H1 (cell line): Measurements from ENCODE around the gene PIBF1. TPM values are rescaled to one million over a fixed set of nuclear protein-coding genes. Genes with fewer than 3 reads are reported as not detected.

Experiments used
- CTCF ChIA-PET: fragments of 300-600 bp; sonication (Branson Sonifier 250); formaldehyde crosslinking; loops from one replicate; lab custom pipeline; 2021; ENCODE audit not compliant: partially characterized antibody; lab: Charles Lee
- POLR2A ChIA-PET: fragments of 300-600 bp; sonication (Branson Sonifier 250); formaldehyde crosslinking; loops from one replicate; lab custom pipeline; 2021; ENCODE audit warnings: inconsistent platforms; ENCODE audit not compliant: partially characterized antibody; lab: Charles Lee
- DNase-seq, 2 experiments: peaks; one replicate each; pipeline versions ENCODE4 v3.0.0 to v3.0.0-alpha.2; 2010 to 2022; ENCODE audit warnings: low spot score in 2 of 2, low read depth in 1 of 2, mixed read lengths in 1 of 2
- FAIRE-seq: peaks from 2 replicates; lab custom pipeline; 2011; peaks lifted over from hg19 to GRCh38; lab: Jason Lieb, UNC
- H2AFZ ChIP-seq: 2 replicates; pipeline ENCODE4 v1.8.1; 2012; ENCODE audit warnings: low read length, inconsistent platforms
- H2AK5ac ChIP-seq: 2 replicates; pipeline ENCODE4 v1.6.1; 2013; ENCODE audit warnings: low read depth, low read length
- H2BK120ac ChIP-seq: replicated peaks from 2 replicates; pipeline ENCODE3; 2013; ENCODE audit warnings: low read depth, low read length, inconsistent platforms
- H2BK12ac ChIP-seq: 2 replicates; pipeline ENCODE4 v1.6.1; 2013; ENCODE audit warnings: low read depth, low read length
- H2BK15ac ChIP-seq: 2 replicates; pipeline ENCODE4 v1.6.1; 2013; ENCODE audit warnings: low read length
- H2BK20ac ChIP-seq: 2 replicates; pipeline ENCODE4 v1.6.1; 2013; ENCODE audit warnings: low read length
- H2BK5ac ChIP-seq: 2 replicates; pipeline ENCODE4 v1.6.1; 2013; ENCODE audit warnings: low read depth, low read length
- H3K14ac ChIP-seq: 2 replicates; pipeline ENCODE4 v1.6.1; 2013; ENCODE audit warnings: inconsistent platforms; ENCODE audit not compliant: insufficient read length
- H3K18ac ChIP-seq: 2 replicates; pipeline ENCODE4 v1.6.1; 2013; ENCODE audit warnings: low read length; ENCODE audit errors: extremely low read depth
- H3K23ac ChIP-seq: 2 replicates; pipeline ENCODE4 v1.6.1; 2013; ENCODE audit warnings: inconsistent platforms; ENCODE audit not compliant: insufficient read length
- H3K23me2 ChIP-seq: 2 replicates; pipeline ENCODE4 v1.6.1; 2013; ENCODE audit warnings: low read depth, low read length
- H3K27ac ChIP-seq: 2 replicates; pipeline ENCODE4 v1.6.1; 2011; ENCODE audit warnings: low read depth, low read length, inconsistent platforms
- H3K27me3 ChIP-seq, 4 experiments: replicated peaks in 1 of 4; 1 replicate in 1 of 4; 2 replicates in 3 of 4; pipeline versions ENCODE4 v1.6.1 to v1.8.1; 2011 to 2013; ENCODE audit warnings: low read length in 3 of 4, mild to moderate bottlenecking in 3 of 4, inconsistent platforms in 2 of 4, mixed read lengths in 2 of 4, moderate library complexity in 1 of 4; ENCODE audit not compliant: control insufficient read depth in 3 of 4, insufficient read depth in 3 of 4; ENCODE audit errors: extremely low read depth in 1 of 4
- H3K36me3 ChIP-seq, 4 experiments: 2 replicates each; pipeline versions ENCODE4 v1.6.1 to v1.8.1; 2011 to 2013; ENCODE audit warnings: mild to moderate bottlenecking in 4 of 4, low read length in 3 of 4, moderate library complexity in 2 of 4, control low read depth in 1 of 4, inconsistent platforms in 1 of 4; ENCODE audit not compliant: insufficient read depth in 4 of 4, control insufficient read depth in 2 of 4
- H3K4ac ChIP-seq: replicated peaks from 2 replicates; pipeline ENCODE3; 2013; ENCODE audit warnings: low read length, low read depth, mixed read lengths, inconsistent platforms; ENCODE audit not compliant: insufficient read length
- H3K4me1 ChIP-seq, 4 experiments: replicated peaks in 1 of 4; 1 replicate in 1 of 4; 2 replicates in 3 of 4; pipeline versions ENCODE4 v1.6.1 to v1.8.1; 2011 to 2013; ENCODE audit warnings: low read length in 3 of 4, inconsistent platforms in 2 of 4, mixed read lengths in 1 of 4; ENCODE audit not compliant: insufficient read depth in 4 of 4, control insufficient read depth in 3 of 4
- H3K4me2 ChIP-seq, 2 experiments: 2 replicates each; pipeline versions ENCODE4 v1.6.1 to v1.8.1; 2011 to 2013; ENCODE audit warnings: low read depth in 2 of 2, low read length in 2 of 2, control low read depth in 1 of 2, inconsistent platforms in 1 of 2, mild to moderate bottlenecking in 1 of 2; ENCODE audit not compliant: insufficient read depth in 1 of 2
- H3K4me3 ChIP-seq, 4 experiments: fragments of 200-600, 300-600 bp in 1 of 4; sonication (generic), shearing (Covaris generic), sonication (Bioruptor Twin) in 1 of 4; 2 replicates each; pipeline versions ENCODE4 v1.5.1 to v1.8.1; 2011 to 2016; ENCODE audit warnings: low read length in 4 of 4, low read depth in 3 of 4, control low read depth in 2 of 4, inconsistent platforms in 2 of 4, mild to moderate bottlenecking in 2 of 4, mixed read lengths in 1 of 4, moderate library complexity in 1 of 4; ENCODE audit not compliant: insufficient read depth in 2 of 4; ENCODE audit errors: extremely low read depth in 1 of 4
- H3K56ac ChIP-seq: replicated peaks from 2 replicates; pipeline ENCODE3; 2013; ENCODE audit warnings: low read depth, mild to moderate bottlenecking, mixed read lengths, low read length, inconsistent platforms; ENCODE audit not compliant: insufficient read length
- H3K79me1 ChIP-seq: 2 replicates; pipeline ENCODE4 v1.6.1; 2013; ENCODE audit warnings: low read depth, low read length, control low read depth
- H3K79me2 ChIP-seq, 2 experiments: 2 replicates each; pipeline versions ENCODE4 v1.6.1 to v1.8.1; 2012 to 2013; ENCODE audit warnings: low read length in 2 of 2, mild to moderate bottlenecking in 2 of 2, inconsistent platforms in 1 of 2; ENCODE audit not compliant: insufficient read depth in 2 of 2, control insufficient read depth in 1 of 2
- H3K9ac ChIP-seq, 4 experiments: replicated peaks in 1 of 4; 1 replicate in 1 of 4; 2 replicates in 3 of 4; pipeline versions ENCODE4 v1.6.1 to v1.8.1; 2011 to 2013; ENCODE audit warnings: low read depth in 3 of 4, low read length in 3 of 4, control low read depth in 2 of 4, mild to moderate bottlenecking in 2 of 4, moderate library complexity in 2 of 4, inconsistent platforms in 1 of 4; ENCODE audit errors: extremely low read depth in 1 of 4
- H3K9me3 ChIP-seq, 2 experiments: 2 replicates each; pipeline versions ENCODE4 v1.6.1 to v1.8.1; 2012 to 2013; ENCODE audit warnings: mild to moderate bottlenecking in 2 of 2, moderate library complexity in 2 of 2, control low read depth in 1 of 2, inconsistent platforms in 1 of 2, low read depth in 1 of 2, low read length in 1 of 2, mixed read lengths in 1 of 2; ENCODE audit not compliant: insufficient read depth in 2 of 2
- H4K20me1 ChIP-seq, 2 experiments: replicated peaks in 1 of 2; 2 replicates each; pipeline versions ENCODE3 to v1.8.1; 2011 to 2013; ENCODE audit warnings: inconsistent platforms in 2 of 2, low read length in 2 of 2, mild to moderate bottlenecking in 1 of 2; ENCODE audit not compliant: insufficient read depth in 2 of 2, control insufficient read depth in 1 of 2
- H4K5ac ChIP-seq: 2 replicates; pipeline ENCODE4 v1.6.1; 2013; ENCODE audit warnings: low read length, low read depth, mixed read lengths, inconsistent platforms; ENCODE audit not compliant: insufficient read length
- H4K8ac ChIP-seq: 2 replicates; pipeline ENCODE4 v1.8.0; 2013; ENCODE audit warnings: mild to moderate bottlenecking, moderate library complexity, low read length, inconsistent platforms; ENCODE audit not compliant: insufficient read depth; ENCODE audit errors: extremely low read depth
- H4K91ac ChIP-seq: replicated peaks from 2 replicates; pipeline ENCODE3; 2013; ENCODE audit warnings: low read length, mixed read lengths, inconsistent platforms; ENCODE audit not compliant: insufficient read length
- CBX5 ChIP-seq: fragments of 300-800, 300-1000 bp; sonication (generic); IDR thresholded peaks from 2 replicates; pipeline ENCODE4 v1.7.1; 2016; ENCODE audit warnings: antibody characterized with exemption, low read length, low read depth
- GABPA ChIP-seq: IDR thresholded peaks from 2 replicates; pipeline ENCODE4 v1.6.1; 2011; ENCODE audit warnings: mild to moderate bottlenecking, low read length, moderate library complexity, borderline replicate concordance; ENCODE audit not compliant: insufficient read depth
- RAD21 ChIP-seq, 2 experiments: IDR thresholded peaks in 1 of 2; conservative IDR thresholded peaks in 1 of 2; 2 replicates each; pipeline ENCODE4 v1.6.1; 2011; ENCODE audit warnings: low read depth in 2 of 2, low read length in 2 of 2, improper control_type of control experiment in 1 of 2, inconsistent platforms in 1 of 2, mild to moderate bottlenecking in 1 of 2, moderate library complexity in 1 of 2
- TCF12 ChIP-seq: IDR thresholded peaks from 2 replicates; pipeline ENCODE4 v1.6.1; 2011; ENCODE audit warnings: low read depth, mild to moderate bottlenecking, low read length
- WGBS, 2 experiments: shearing (Covaris generic) in 1 of 2; methylation state at CpG; one replicate each; pipeline versions ENCODE4 v1.1.6 to v1.1.7; 2013 to 2015; ENCODE audit warnings: low lambda C conversion rate in 2 of 2, mixed read lengths in 2 of 2, inconsistent platforms in 1 of 2, low coverage in 1 of 2, missing lambda C conversion rate in 1 of 2; ENCODE audit not compliant: insufficient replicate concordance in 2 of 2, insufficient coverage in 1 of 2, insufficient read length in 1 of 2; ENCODE audit errors: extremely low coverage in 1 of 2, missing lambda C conversion rate in 1 of 2; 5-methylcytosine and 5-hydroxymethylcytosine counted together
- polyA plus RNA-seq, 7 experiments: library from polyadenylated mRNA; depleted of rRNA in 3 of 7; stranded (reverse) in 5 of 7; unstranded in 2 of 7; fragments of >200 nt in 5 of 7; fragments of 200-250 nt in 2 of 7; gene quantifications; 1 replicate in 5 of 7; 2 replicates in 1 of 7; 4 replicates in 1 of 7; pipeline versions ENCODE4 v1.2.1 to v1.2.3, GENCODE V29; 2011 to 2013; ENCODE audit warnings: missing spikeins in 2 of 7, mixed read lengths in 2 of 7
- total RNA-seq: library from RNA; stranded (reverse); fragmentation: NEBNext Ultra II Directional; extraction: Animal tissue kit (Norgen Biotek cat#: 25700); gene quantifications from 2 replicates; pipeline ENCODE4 v1.2.1, GENCODE V29; 2021

Gene PIBF1
- total and polyA plus RNA-seq, 2 of the 8 experiments (the other 6 are each of a cell fraction or from before 2014, with no cell fraction given), result 1.1 to 13.2 TPM

- no peak for FAIRE-seq
- no peak overlapping the region for H3K9ac ChIP-seq
- H2BK12ac ChIP-seq, result no peak overlapping the region
- no peak overlapping the region for H3K4ac ChIP-seq
- no peaks in the 10 kb centered on the region for H3K27me3 ChIP-seq
- H3K9me3 ChIP-seq, result no peaks in the 10 kb centered on the region
- H2AK5ac ChIP-seq, result no peak overlapping the region
- H3K79me2 ChIP-seq, result no peaks in the 10 kb centered on the region
- no peak overlapping the region for H4K8ac ChIP-seq
- H4K20me1 ChIP-seq, result no peaks in the 10 kb centered on the region
- H2BK5ac ChIP-seq, result no peak overlapping the region
- H2BK15ac ChIP-seq, result no peak overlapping the region
- no peak overlapping the region for H3K4me3 ChIP-seq
- H3K56ac ChIP-seq, result no peak overlapping the region
- no peaks in the 10 kb centered on the region; a peak in 1 of 7 replicates for H3K4me1 ChIP-seq
- ChIA-PET POLR2A (no interaction called here), CTCF (interaction anchor here (0.6 to 4.1 kb wide), 2 partner anchors 12 to 291 kb away, joined by 4 to 27 read pairs; no protein-coding TSS in a partner anchor)
- no peak overlapping the region for H3K23ac ChIP-seq
- H4K91ac ChIP-seq, result no peak overlapping the region
- no peak overlapping the region for H4K5ac ChIP-seq
- no peak overlapping the region for H3K18ac ChIP-seq
- no peak overlapping the region for H2BK120ac ChIP-seq
- no peak overlapping the region for H3K4me2 ChIP-seq
- H3K36me3 ChIP-seq, result no peaks in the 10 kb centered on the region; a peak in 1 of 8 replicates
- TF ChIP-seq RAD21 (IDR thresholded peaks at IDR 0.05 in 1 of 2, conservative IDR thresholded peaks at IDR 0.05 in 1 of 2; ENCODE audit: low read depth in 2 of 2, low read length in 2 of 2) (no peak), GABPA (no peak), CBX5 (no peak), TCF12 (no peak)
- no peak overlapping the region for H3K27ac ChIP-seq
- 100% methylated on average over 1 of the region's 1 CpG; no CpG with 5 or more reads in 1 of the 2 experiments for WGBS, 2 experiments
- no peak overlapping the region for H2BK20ac ChIP-seq
- DNase-seq, result no peak
- no peaks in the 10 kb centered on the region; the same call in 1 of the 2 replicates for H3K23me2 ChIP-seq
- H3K14ac ChIP-seq, result no peak overlapping the region
- H2AFZ ChIP-seq, result no peak overlapping the region
- no peaks in the 10 kb centered on the region for H3K79me1 ChIP-seq
Observed at GRCh38 chr13:72853000-72853399, 71.1 kb downstream of the PIBF1 start.
